IPS-18a (cell line): ENCODE results near the gene CRKL.
"Not testable (repeated sequence)": the region's sequence is repeated elsewhere in the genome, so short reads cannot be mapped to it uniquely, and the experiment has no call there.

Experiments
- H3K27ac ChIP-seq: one replicate; pipeline ENCODE4 v1.5.1; 2013; ENCODE audit warnings: low read length
- H3K27me3 ChIP-seq: one replicate; pipeline ENCODE4 v1.6.1; 2013; ENCODE audit warnings: mild to moderate bottlenecking, low read length; ENCODE audit not compliant: control insufficient read depth, insufficient read depth
- H3K36me3 ChIP-seq: one replicate; pipeline ENCODE4 v1.6.1; 2013; ENCODE audit warnings: low read depth, low read length; ENCODE audit not compliant: control insufficient read depth
- H3K4me1 ChIP-seq: one replicate; pipeline ENCODE4 v1.6.1; 2013; ENCODE audit warnings: low read depth, low read length; ENCODE audit not compliant: control insufficient read depth
- H3K4me3 ChIP-seq: one replicate; pipeline ENCODE4 v1.5.1; 2013; ENCODE audit warnings: low read length
- H3K9ac ChIP-seq: one replicate; pipeline ENCODE4 v1.6.1; 2013; ENCODE audit warnings: mild to moderate bottlenecking, low read length, moderate library complexity
- H3K9me3 ChIP-seq: one replicate; pipeline ENCODE4 v1.6.1; 2013; ENCODE audit warnings: low read depth, low read length; ENCODE audit not compliant: control insufficient read depth

Gene CRKL

DNA sequence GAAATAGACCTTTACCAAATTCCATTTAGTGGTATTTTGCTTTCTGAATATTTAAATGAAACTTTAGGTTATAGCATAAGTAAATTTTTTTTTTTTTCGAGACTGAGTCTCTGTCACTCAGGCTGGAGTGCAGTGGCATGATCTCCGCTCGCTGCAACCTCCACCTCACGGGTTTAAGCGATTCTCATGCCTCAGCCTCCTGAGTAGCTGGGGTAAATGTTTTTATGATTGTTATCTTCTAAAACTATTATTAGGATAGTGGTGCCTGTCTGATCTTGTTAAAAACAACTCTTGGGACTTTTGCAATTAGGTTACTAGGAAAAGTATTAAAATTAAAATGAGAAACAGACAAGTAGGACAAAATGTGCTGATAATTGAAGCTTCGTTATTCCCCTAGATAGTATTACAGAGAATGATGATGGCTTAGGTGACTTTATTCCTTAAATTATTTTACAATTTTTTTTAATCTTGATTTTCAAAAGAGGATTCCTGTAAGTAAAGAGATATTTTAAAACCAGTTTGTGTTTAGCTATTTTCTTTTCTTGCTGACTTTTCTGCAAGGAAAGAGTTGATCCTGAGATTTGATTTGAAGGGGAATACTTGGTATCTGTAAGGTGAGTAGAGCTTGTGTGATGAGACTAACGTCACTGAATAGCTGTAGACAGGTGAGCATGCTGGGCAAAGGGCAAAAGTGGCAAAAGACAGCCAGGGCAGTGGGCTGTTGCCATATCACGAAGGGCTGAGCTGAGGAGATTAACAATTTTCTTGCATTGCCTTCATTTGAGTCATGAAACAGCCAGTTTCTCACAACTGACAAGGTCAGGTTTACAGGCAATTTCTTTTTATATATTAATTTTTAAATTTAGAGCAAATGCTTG is 20.8 kb downstream of the CRKL start:
- no peak overlapping the region for H3K9ac ChIP-seq
- no peaks in the 10 kb centered on the region for H3K4me1 ChIP-seq
- peaks cover 26% of the 10 kb centered on the region for H3K36me3 ChIP-seq
- H3K27ac ChIP-seq = no peak overlapping the region
- H3K27me3 ChIP-seq = no peaks in the 10 kb centered on the region
- no peaks in the 10 kb centered on the region for H3K9me3 ChIP-seq
- no peak overlapping the region for H3K4me3 ChIP-seq

- not testable (repeated sequence) for H3K4me1 ChIP-seq, H3K27me3 ChIP-seq, H3K4me3 ChIP-seq, H3K9ac ChIP-seq, H3K9me3 ChIP-seq, H3K27ac ChIP-seq
- peaks cover 15% of the 10 kb centered on the region for H3K36me3 ChIP-seq
Observed at GRCh38 chr22:20939457-20940185, 22.4 kb downstream of the CRKL start.

DNA sequence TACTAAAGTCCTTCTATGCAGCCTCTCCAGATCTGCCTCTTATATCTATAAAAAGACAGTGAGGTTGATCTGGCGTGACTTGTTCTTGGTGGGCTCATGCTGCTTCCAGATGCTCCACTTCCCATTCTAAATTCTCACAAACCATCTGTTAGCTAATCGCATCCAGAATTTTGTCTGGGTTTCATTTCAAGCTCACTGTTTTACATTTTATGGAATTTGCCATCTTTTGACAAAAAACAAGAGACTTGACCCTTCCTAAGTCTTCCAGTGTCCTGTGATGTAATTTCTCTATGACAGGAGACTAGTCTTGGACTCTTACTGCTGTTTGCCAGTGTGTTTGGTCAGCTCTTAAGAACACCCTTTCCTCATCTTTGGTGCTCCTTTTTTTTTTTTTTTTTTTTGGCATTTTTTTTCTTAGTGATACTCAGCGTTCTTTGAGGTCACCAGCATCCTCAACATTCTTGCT is 23.0 kb downstream of the CRKL start:
- H3K36me3 ChIP-seq = peaks cover 15% of the 10 kb centered on the region
- H3K4me3 ChIP-seq = no peak overlapping the region
- no peak overlapping the region for H3K27ac ChIP-seq
- H3K9me3 ChIP-seq = no peaks in the 10 kb centered on the region
- H3K9ac ChIP-seq = no peak overlapping the region
- H3K4me1 ChIP-seq = no peaks in the 10 kb centered on the region
- no peaks in the 10 kb centered on the region for H3K27me3 ChIP-seq

GRCh38 chr22:20940904-20941385 is 23.7 kb downstream of the CRKL start:
- Histone ChIP-seq H3K36me3 (peaks cover 12% of the 10 kb centered on the region), H3K27me3 (no peaks in the 10 kb centered on the region), H3K27ac (no peak overlapping the region), H3K4me3 (no peak overlapping the region), H3K9me3 (no peaks in the 10 kb centered on the region), H3K4me1 (no peaks in the 10 kb centered on the region), H3K9ac (no peak overlapping the region)

GRCh38 chr22:20942203-20942902 is 25.1 kb downstream of the CRKL start:
- not testable (repeated sequence) for H3K36me3 ChIP-seq, H3K27me3 ChIP-seq, H3K4me1 ChIP-seq, H3K4me3 ChIP-seq, H3K9me3 ChIP-seq, H3K9ac ChIP-seq, H3K27ac ChIP-seq

DNA sequence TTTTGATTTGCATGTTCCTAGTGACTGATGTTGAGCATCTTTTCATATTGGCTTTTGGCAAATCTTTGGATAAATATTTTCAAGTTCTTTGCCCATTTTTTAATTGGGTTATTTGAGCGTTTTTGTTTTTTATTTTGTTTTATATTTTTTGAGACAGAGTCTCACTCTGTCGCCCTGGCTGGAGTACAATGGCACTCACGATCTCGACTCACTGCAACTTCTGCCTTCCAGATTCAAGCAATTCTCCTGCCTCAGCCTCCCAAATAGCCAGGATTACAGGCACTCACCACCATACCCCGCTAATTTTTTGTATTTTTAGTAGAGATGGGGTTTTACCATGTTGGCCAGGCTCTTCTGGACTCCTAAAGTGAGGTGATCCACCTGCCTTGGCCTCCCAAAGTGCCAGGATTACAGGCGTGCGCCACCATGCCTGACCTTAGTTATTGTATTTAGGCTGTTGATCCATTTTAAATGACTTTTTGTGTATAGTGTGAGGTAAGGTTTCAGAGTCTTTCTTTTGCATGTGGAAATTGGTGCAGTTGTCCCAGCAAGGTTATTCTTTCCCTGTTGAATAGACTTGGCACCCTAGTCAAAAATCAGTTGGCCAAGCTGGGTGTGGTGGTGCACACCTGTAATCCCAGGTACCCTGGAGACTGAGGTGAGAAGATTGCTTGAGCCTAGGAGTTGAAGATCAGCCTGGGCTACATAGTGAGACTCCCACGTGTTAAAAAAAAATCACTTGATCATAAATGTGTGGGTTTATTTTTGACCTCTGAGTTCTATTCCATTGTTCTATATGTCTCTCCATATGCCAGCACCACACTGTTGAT is 26.1 kb downstream of the CRKL start:
- H3K4me1 ChIP-seq = no peaks in the 10 kb centered on the region
- H3K9me3 ChIP-seq = no peaks in the 10 kb centered on the region
- no peak overlapping the region for H3K9ac ChIP-seq
- H3K27ac ChIP-seq = no peak overlapping the region
- no peaks in the 10 kb centered on the region for H3K36me3 ChIP-seq
- H3K4me3 ChIP-seq = no peak overlapping the region
- no peaks in the 10 kb centered on the region for H3K27me3 ChIP-seq

DNA sequence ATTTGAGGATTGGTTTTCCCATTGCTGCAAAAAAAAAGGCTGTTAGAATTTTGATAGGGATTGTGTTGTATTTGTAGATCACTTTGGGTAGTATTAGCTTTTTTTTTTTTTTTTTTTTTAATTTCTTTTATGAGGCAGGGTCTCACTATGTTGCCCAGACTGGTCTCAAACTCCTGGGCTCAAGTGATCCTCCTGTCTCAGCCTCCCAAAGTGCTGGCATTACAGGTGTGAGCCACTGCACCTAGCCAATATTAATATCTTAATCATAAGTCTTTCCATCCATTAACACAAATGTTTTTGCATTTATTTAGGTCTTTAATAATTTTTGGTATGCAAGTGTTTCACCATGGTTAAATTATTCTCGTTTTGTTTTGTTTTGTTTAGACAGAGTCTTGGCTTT is 26.8 kb downstream of the CRKL start:
- no peak overlapping the region for H3K9ac ChIP-seq
- H3K27me3 ChIP-seq = no peaks in the 10 kb centered on the region
- no peak overlapping the region for H3K27ac ChIP-seq
- no peaks in the 10 kb centered on the region for H3K4me1 ChIP-seq
- H3K9me3 ChIP-seq = no peaks in the 10 kb centered on the region
- no peaks in the 10 kb centered on the region for H3K36me3 ChIP-seq
- H3K4me3 ChIP-seq = no peak overlapping the region

DNA sequence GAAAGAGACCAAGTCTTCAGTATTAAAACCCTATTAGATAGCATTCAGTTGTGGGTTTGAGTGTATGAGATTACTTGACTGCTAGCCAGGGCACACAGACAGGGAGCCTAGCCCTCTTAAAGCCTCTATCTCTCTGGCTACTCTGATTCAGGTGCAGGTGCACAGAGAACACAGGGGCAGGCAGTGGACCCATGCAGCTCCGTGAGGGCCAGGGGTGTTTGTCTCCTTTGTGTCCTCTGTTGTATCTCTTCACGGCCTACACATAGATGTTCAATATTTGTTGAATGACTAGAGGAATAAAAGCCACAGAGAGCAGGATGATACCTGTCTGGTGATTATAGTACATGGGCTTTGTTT is 28.3 kb downstream of the CRKL start:
- no peaks in the 10 kb centered on the region for H3K9me3 ChIP-seq
- no peak overlapping the region for H3K27ac ChIP-seq
- no peaks in the 10 kb centered on the region for H3K27me3 ChIP-seq
- no peak overlapping the region for H3K4me3 ChIP-seq
- peaks cover 13% of the 10 kb centered on the region for H3K36me3 ChIP-seq
- H3K9ac ChIP-seq = no peak overlapping the region
- H3K4me1 ChIP-seq = no peaks in the 10 kb centered on the region

- Histone ChIP-seq H3K36me3 (peaks cover 21% of the 10 kb centered on the region), H3K4me1 (no peaks in the 10 kb centered on the region), H3K27ac (no peak overlapping the region)
Observed at GRCh38 chr22:20946080-20946986, 29.1 kb downstream of the CRKL start.

DNA sequence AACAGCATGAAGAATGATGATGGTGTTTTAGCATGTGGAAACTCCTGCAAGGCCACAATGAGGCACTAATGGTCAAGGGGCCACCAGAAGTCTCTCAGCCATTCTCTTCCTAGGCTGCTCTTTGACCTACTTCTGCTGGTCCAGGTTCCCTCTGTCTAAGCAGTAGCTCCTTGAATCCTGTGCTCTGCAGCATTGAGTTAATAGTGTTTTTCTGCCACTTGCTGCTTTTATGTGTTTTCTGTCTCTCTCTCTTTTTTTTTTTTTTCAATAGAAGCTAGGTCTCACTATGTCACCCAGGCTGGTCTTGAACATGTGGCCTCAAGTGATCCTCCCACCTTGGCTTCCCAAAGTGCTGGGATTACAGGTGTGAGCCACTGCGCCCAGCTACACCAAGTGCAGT is 29.8 kb downstream of the CRKL start:
- H3K9me3 ChIP-seq = no peaks in the 10 kb centered on the region
- H3K4me1 ChIP-seq = no peaks in the 10 kb centered on the region
- H3K27ac ChIP-seq = no peak overlapping the region
- H3K27me3 ChIP-seq = no peaks in the 10 kb centered on the region
- peaks cover 26% of the 10 kb centered on the region for H3K36me3 ChIP-seq
- H3K9ac ChIP-seq = no peak overlapping the region
- no peak overlapping the region for H3K4me3 ChIP-seq

More at GRCh38 chr22:20946080-20946986, 29.1 kb downstream of the CRKL start:
- Histone ChIP-seq H3K9me3 (no peaks in the 10 kb centered on the region), H3K27me3 (no peaks in the 10 kb centered on the region), H3K4me3 (no peak overlapping the region), H3K9ac (no peak overlapping the region)
